Fibroblast of skin of back (primary cell): ENCODE measurements around the gene MVB12B.

ENCODE experiments used
- DNase-seq: peaks from one replicate; pipeline ENCODE4 v3.0.0-alpha.2; 2013

Gene MVB12B

GRCh38 chr9:126508171-126508591 lies 181.6 kb downstream of the MVB12B start:
- no peak for DNase-seq

GRCh38 chr9:126508928-126509327 lies 182.3 kb downstream of the MVB12B start:
- DNase-seq: no peak

- DNase-seq: no peak
Observed at GRCh38 chr9:126509718-126510117, 183.1 kb downstream of the MVB12B start.

GRCh38 chr9:126510564-126510963 lies 183.9 kb downstream of the MVB12B start:
- DNase-seq: no peak

GRCh38 chr9:126511411-126511810 lies 184.8 kb downstream of the MVB12B start:
- DNase-seq: no peak

- no peak for DNase-seq
Observed at GRCh38 chr9:126513159-126514036, 186.8 kb downstream of the MVB12B start.

GRCh38 chr9:126514037-126514821 lies 187.6 kb downstream of the MVB12B start:
- DNase-seq: peak; percentile 58

GRCh38 chr9:126515001-126515872 lies 188.6 kb downstream of the MVB12B start:
- DNase-seq: no peak

- no peak for DNase-seq
Observed at GRCh38 chr9:126515873-126516505, 189.4 kb downstream of the MVB12B start.

GRCh38 chr9:126516561-126516935 lies 189.9 kb downstream of the MVB12B start:
- no peak for DNase-seq

- peak; percentile 89 for DNase-seq
Observed at GRCh38 chr9:126516936-126517832, 190.6 kb downstream of the MVB12B start.

GRCh38 chr9:126517833-126518356 lies 191.3 kb downstream of the MVB12B start:
- DNase-seq: no peak

- DNase-seq: no peak
Observed at GRCh38 chr9:126518763-126519162, 192.1 kb downstream of the MVB12B start.

- DNase-seq: no peak
Observed at GRCh38 chr9:126519660-126520420, 193.2 kb downstream of the MVB12B start.

GRCh38 chr9:126520453-126520852 lies 193.8 kb downstream of the MVB12B start:
- no peak for DNase-seq

- DNase-seq: no peak
Observed at GRCh38 chr9:126521089-126521488, 194.5 kb downstream of the MVB12B start.

GRCh38 chr9:126521551-126521950 lies 194.9 kb downstream of the MVB12B start:
- no peak for DNase-seq

GRCh38 chr9:126521976-126522590 lies 195.5 kb downstream of the MVB12B start:
- no peak for DNase-seq

GRCh38 chr9:126522612-126523356 lies 196.2 kb downstream of the MVB12B start:
- DNase-seq: no peak
